ENCODE data around the gene IRF3.

IRF3 gene

DNA sequence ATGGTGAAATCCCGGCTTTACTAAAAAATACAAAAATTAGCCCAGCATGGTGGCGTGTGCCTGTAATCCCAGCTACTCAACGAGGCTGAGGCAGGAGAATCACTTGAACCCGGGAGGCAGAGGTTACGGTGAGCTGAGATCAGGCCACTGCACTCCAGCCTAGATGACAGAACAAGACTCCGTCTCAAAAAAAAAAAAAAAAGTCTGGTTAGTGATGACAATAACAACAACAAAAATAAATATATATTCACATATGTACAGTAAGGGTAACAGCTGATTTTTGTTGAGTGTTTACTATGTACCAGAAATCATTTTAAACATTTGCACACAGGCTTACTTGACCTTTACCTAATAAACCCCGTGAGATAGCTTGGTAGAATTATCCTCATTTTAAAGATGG lies 48.7 kb downstream of the IRF3 start:
- peaks cover 45% of the 10 kb centered on the region for H3K36me3 ChIP-seq (ENCODE audit: low read depth)
- no peak overlapping the region for H3K27ac ChIP-seq (ENCODE audit: poor library complexity, severe bottlenecking)
- ATAC-seq (ENCODE audit: low read depth) (no peak), DNase-seq (ENCODE audit: low spot score) (no peak)
- no peaks in the 10 kb centered on the region for H3K27me3 ChIP-seq (ENCODE audit: insufficient read depth, poor library complexity, severe bottlenecking)
- peaks cover 20% of the 10 kb centered on the region for H3K4me1 ChIP-seq (ENCODE audit: insufficient read depth, poor library complexity, severe bottlenecking)
- H3K4me3 ChIP-seq (ENCODE audit: severe bottlenecking), result no peak overlapping the region
- no peaks in the 10 kb centered on the region for H3K9me3 ChIP-seq (ENCODE audit: severe bottlenecking)
- TF ChIP-seq, protein P1, sequence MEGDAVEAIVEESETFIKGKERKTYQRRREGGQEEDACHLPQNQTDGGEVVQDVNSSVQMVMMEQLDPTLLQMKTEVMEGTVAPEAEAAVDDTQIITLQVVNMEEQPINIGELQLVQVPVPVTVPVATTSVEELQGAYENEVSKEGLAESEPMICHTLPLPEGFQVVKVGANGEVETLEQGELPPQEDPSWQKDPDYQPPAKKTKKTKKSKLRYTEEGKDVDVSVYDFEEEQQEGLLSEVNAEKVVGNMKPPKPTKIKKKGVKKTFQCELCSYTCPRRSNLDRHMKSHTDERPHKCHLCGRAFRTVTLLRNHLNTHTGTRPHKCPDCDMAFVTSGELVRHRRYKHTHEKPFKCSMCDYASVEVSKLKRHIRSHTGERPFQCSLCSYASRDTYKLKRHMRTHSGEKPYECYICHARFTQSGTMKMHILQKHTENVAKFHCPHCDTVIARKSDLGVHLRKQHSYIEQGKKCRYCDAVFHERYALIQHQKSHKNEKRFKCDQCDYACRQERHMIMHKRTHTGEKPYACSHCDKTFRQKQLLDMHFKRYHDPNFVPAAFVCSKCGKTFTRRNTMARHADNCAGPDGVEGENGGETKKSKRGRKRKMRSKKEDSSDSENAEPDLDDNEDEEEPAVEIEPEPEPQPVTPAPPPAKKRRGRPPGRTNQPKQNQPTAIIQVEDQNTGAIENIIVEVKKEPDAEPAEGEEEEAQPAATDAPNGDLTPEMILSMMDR (IDR thresholded peaks at IDR 0.05; ENCODE audit: poor library complexity, severe bottlenecking), result no peak

DNA sequence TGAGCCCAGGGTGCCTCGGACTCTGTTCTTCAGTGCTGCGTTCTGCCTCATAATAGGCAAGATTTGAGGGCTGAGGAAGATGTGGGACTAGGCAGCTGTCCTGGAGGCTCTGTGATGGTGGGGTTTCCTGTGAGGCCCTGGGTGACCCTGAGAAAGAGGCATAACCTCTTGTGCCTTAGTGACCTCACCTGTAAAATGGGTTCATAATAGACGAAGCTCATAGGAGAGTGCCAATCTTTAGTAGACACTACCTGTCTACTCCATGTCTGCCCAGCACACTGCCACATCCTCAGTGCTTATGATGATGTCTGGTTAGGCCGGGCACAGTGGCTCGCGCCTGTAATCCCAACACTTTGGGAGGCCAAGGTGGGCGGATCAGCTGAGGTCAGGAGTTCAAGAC lies 49.1 kb downstream of the IRF3 start:
- TF ChIP-seq, protein P1 (IDR thresholded peaks at IDR 0.05; ENCODE audit: poor library complexity, severe bottlenecking), result no peak
- H3K9me3 ChIP-seq (ENCODE audit: severe bottlenecking), result no peaks in the 10 kb centered on the region
- H3K27ac ChIP-seq (ENCODE audit: poor library complexity, severe bottlenecking), result no peak overlapping the region
- no peaks in the 10 kb centered on the region for H3K27me3 ChIP-seq (ENCODE audit: insufficient read depth, poor library complexity, severe bottlenecking)
- no peak overlapping the region for H3K4me3 ChIP-seq (ENCODE audit: severe bottlenecking)
- DNase-seq (ENCODE audit: low spot score), result no peak
- ATAC-seq (ENCODE audit: low read depth), result no peak
- H3K36me3 ChIP-seq (ENCODE audit: low read depth), result peaks cover 45% of the 10 kb centered on the region
- H3K4me1 ChIP-seq (ENCODE audit: insufficient read depth, poor library complexity, severe bottlenecking), result peaks cover 21% of the 10 kb centered on the region

DNA sequence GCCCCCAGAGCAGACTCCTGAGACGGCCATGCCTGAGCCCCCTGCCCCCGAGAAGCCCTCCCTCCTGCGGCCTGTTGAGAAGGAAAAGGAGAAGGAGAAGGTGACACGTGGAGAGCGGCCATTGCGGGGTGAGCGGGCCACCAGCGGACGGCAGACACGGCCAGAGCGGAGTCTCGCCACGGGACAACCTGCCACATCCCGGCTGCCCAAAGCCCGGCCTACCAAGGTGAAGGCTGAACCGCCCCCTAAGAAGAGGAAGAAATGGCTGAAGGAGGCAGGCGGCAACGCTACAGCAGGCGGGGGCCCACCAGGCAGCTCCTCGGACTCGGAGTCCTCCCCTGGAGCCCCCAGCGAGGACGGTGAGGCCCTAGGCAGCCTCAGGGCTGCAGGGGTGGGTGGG lies 49.8 kb downstream of the IRF3 start:
- peaks cover 45% of the 10 kb centered on the region for H3K36me3 ChIP-seq (ENCODE audit: low read depth)
- DNase-seq (ENCODE audit: low spot score) (no peak), ATAC-seq (ENCODE audit: low read depth) (no peak)
- H3K9me3 ChIP-seq (ENCODE audit: severe bottlenecking), result no peaks in the 10 kb centered on the region
- TF ChIP-seq, protein P1 (IDR thresholded peaks at IDR 0.05; ENCODE audit: poor library complexity, severe bottlenecking), result no peak
- H3K4me1 ChIP-seq (ENCODE audit: insufficient read depth, poor library complexity, severe bottlenecking), result peaks cover 21% of the 10 kb centered on the region
- no peak overlapping the region for H3K27ac ChIP-seq (ENCODE audit: poor library complexity, severe bottlenecking)
- H3K4me3 ChIP-seq (ENCODE audit: severe bottlenecking), result no peak overlapping the region
- no peaks in the 10 kb centered on the region for H3K27me3 ChIP-seq (ENCODE audit: insufficient read depth, poor library complexity, severe bottlenecking)

DNA sequence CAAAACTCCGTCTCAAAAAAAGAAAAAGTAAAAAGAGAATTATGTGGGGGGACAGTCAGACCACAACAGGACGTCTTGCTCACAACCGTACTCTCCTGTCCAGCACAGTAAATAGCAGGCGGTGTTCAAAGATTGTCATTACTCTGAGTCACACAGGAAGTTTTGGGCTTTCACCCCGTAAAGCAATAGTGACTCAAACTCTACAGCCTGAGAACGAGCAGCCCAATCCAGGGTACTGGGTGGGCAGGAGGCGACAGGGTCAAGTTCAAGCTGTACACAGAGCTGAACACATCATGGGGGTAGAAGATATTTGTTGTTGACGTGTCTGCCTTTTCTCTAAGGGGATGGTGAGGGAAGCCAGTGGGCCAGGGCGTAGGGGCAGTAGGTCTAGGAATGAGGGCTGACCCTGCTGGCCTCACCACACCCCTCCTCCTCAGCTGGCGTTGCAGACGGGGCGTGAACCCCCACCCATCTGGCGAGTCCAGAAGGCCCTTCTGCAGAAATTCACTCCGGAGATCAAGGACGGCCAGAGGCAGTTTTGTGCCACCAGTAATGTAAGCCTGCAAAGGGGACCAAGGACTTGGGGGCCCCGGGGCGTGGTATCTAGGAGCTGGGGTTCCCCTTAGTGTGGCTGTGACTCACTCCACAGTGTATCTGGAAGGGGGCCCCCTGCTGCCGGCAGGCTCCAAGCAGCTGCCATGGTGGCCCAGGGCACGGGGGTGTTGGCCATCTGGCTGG lies 51.4 kb downstream of the IRF3 start:
- ATAC-seq (ENCODE audit: low read depth), result peak; percentile 78
- TF ChIP-seq, protein P1 (IDR thresholded peaks at IDR 0.05; ENCODE audit: poor library complexity, severe bottlenecking), result no peak
- H3K27ac ChIP-seq (ENCODE audit: poor library complexity, severe bottlenecking), result peak overlapping the region; percentile 68
- H3K36me3 ChIP-seq (ENCODE audit: low read depth), result peaks cover 39% of the 10 kb centered on the region
- no peaks in the 10 kb centered on the region for H3K9me3 ChIP-seq (ENCODE audit: severe bottlenecking)
- DNase-seq (ENCODE audit: low spot score), result no peak
- H3K4me3 ChIP-seq (ENCODE audit: severe bottlenecking), result no peak overlapping the region
- H3K27me3 ChIP-seq (ENCODE audit: insufficient read depth, poor library complexity, severe bottlenecking), result no peaks in the 10 kb centered on the region
- H3K4me1 ChIP-seq (ENCODE audit: insufficient read depth, poor library complexity, severe bottlenecking), result peaks cover 21% of the 10 kb centered on the region

DNA sequence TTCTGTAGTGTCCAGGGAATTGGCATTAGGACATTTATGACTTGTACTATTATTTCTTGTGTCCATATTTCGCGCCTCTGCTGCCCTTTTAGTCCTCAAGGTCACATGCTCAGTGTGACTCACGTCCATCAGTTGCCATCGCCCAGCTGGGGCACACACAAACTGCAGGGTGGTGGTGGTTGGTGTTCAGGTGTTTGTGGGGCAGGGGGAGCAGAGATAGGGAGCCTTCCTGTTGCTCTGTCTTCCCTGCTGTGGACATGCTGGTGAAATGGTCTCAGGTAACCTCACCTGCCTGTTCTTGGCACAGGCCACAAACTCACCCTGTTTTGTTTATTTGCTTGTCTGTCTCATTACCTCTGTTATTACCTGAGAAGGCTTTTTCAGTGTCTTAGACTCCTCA lies 52.3 kb downstream of the IRF3 start:
- Histone ChIP-seq H3K4me3 (ENCODE audit: severe bottlenecking) (no peak overlapping the region), H3K4me1 (ENCODE audit: insufficient read depth, poor library complexity, severe bottlenecking) (peaks cover 21% of the 10 kb centered on the region), H3K27ac (ENCODE audit: poor library complexity, severe bottlenecking) (peak overlapping the region; percentile 68), H3K27me3 (ENCODE audit: insufficient read depth, poor library complexity, severe bottlenecking) (no peaks in the 10 kb centered on the region), H3K36me3 (ENCODE audit: low read depth) (peaks cover 36% of the 10 kb centered on the region), H3K9me3 (ENCODE audit: severe bottlenecking) (no peaks in the 10 kb centered on the region)
- no peak for DNase-seq (ENCODE audit: low spot score)
- TF ChIP-seq, protein P1 (IDR thresholded peaks at IDR 0.05; ENCODE audit: poor library complexity, severe bottlenecking), result no peak
- peak; percentile 44 for ATAC-seq (ENCODE audit: low read depth)
